Liver (tissue), 9 donors: Measurements from ENCODE around the gene EFCC1. TPM values are rescaled to one million over a fixed set of nuclear protein-coding genes. Genes with fewer than 3 reads are reported as not detected.

Source experiments
- DNase-seq: peaks from one replicate; pipeline ENCODE4 v3.0.0-alpha.2; 2017; ENCODE audit warnings: low spot score
- H3K27ac ChIP-seq, 2 donors: one replicate each; pipeline ENCODE4 v1.7.0; 2013; ENCODE audit warnings: inconsistent platforms in 2 of 2, low read length in 2 of 2, control low read depth in 1 of 2, low read depth in 1 of 2, mild to moderate bottlenecking in 1 of 2
- H3K27me3 ChIP-seq, 4 donors: one replicate each; pipeline versions ENCODE4 v1.6.1 to v1.7.0; 2013; ENCODE audit warnings: low read length in 3 of 4, inconsistent platforms in 1 of 4, mild to moderate bottlenecking in 1 of 4, moderate library complexity in 1 of 4; ENCODE audit not compliant: control insufficient read depth in 4 of 4, insufficient read depth in 4 of 4
- H3K36me3 ChIP-seq, 4 donors: one replicate each; pipeline versions ENCODE4 v1.6.1 to v1.7.0; 2013; ENCODE audit warnings: low read length in 3 of 4, mild to moderate bottlenecking in 3 of 4, low read depth in 1 of 4, moderate library complexity in 1 of 4; ENCODE audit not compliant: control insufficient read depth in 4 of 4, insufficient read depth in 3 of 4
- H3K4me1 ChIP-seq, 4 donors: one replicate each; pipeline versions ENCODE4 v1.6.1 to v1.7.0; 2013; ENCODE audit warnings: low read length in 3 of 4, mild to moderate bottlenecking in 3 of 4, moderate library complexity in 1 of 4; ENCODE audit not compliant: control insufficient read depth in 4 of 4, insufficient read depth in 4 of 4
- H3K4me3 ChIP-seq, 3 donors: one replicate each; pipeline versions ENCODE4 v1.6.1 to v1.7.0; 2013; ENCODE audit warnings: low read length in 3 of 3, control low read depth in 1 of 3, low read depth in 1 of 3, mild to moderate bottlenecking in 1 of 3
- H3K9ac ChIP-seq, 2 donors: one replicate each; pipeline ENCODE4 v1.7.0; 2013; ENCODE audit warnings: low read length in 2 of 2, mild to moderate bottlenecking in 2 of 2, moderate library complexity in 2 of 2, control low read depth in 1 of 2, low read depth in 1 of 2
- H3K9me3 ChIP-seq, 4 donors: one replicate each; pipeline versions ENCODE4 v1.6.1 to v1.7.0; 2013; ENCODE audit warnings: low read length in 3 of 4; ENCODE audit not compliant: control insufficient read depth in 4 of 4
- ATF3 ChIP-seq: IDR thresholded peaks from 2 replicates; pipeline ENCODE4 v1.6.1; 2016; ENCODE audit warnings: antibody characterized with exemption
- CTCF ChIP-seq: fragments of 150-350 bp; IDR thresholded peaks from 2 replicates; pipeline ENCODE4 v1.5.1; 2017; ENCODE audit warnings: improper control_type of control experiment, low read depth, low read length; ENCODE audit not compliant: missing input control
- EGR1 ChIP-seq, 2 donors: IDR thresholded peaks; 2 replicates each; pipeline ENCODE4 v1.6.1; 2016 to 2018; ENCODE audit warnings: antibody characterized with exemption in 2 of 2, low read depth in 2 of 2
- FOXA1 ChIP-seq: IDR thresholded peaks from 2 replicates; pipeline ENCODE4 v1.6.1; 2016; ENCODE audit warnings: antibody characterized with exemption
- FOXA2 ChIP-seq: IDR thresholded peaks from 2 replicates; pipeline ENCODE4 v1.6.1; 2016; ENCODE audit warnings: antibody characterized with exemption
- GABPA ChIP-seq, 2 donors: IDR thresholded peaks in 1 of 2; conservative IDR thresholded peaks in 1 of 2; 2 replicates each; pipeline ENCODE4 v1.6.1; 2016; ENCODE audit warnings: antibody characterized with exemption in 2 of 2, mild to moderate bottlenecking in 1 of 2, moderate library complexity in 1 of 2
- HNF4A ChIP-seq, 2 donors: conservative IDR thresholded peaks; 2 replicates each; pipeline ENCODE4 v1.6.1; 2016; ENCODE audit warnings: antibody characterized with exemption in 2 of 2, mild to moderate bottlenecking in 2 of 2
- HNF4G ChIP-seq: IDR thresholded peaks from 2 replicates; pipeline ENCODE4 v1.6.1; 2016; ENCODE audit warnings: antibody characterized with exemption
- JUND ChIP-seq, 2 donors: IDR thresholded peaks; 2 replicates each; pipeline ENCODE4 v1.6.1; 2016; ENCODE audit warnings: antibody characterized with exemption in 2 of 2
- NR2F2 ChIP-seq: IDR thresholded peaks from 2 replicates; pipeline ENCODE4 v1.6.1; 2016; ENCODE audit warnings: antibody characterized with exemption
- RAD21 ChIP-seq, 2 donors: IDR thresholded peaks; 2 replicates each; pipeline ENCODE4 v1.6.1; 2016; ENCODE audit warnings: antibody characterized with exemption in 2 of 2, mild to moderate bottlenecking in 2 of 2
- RXRA ChIP-seq, 2 donors: IDR thresholded peaks; 2 replicates each; pipeline ENCODE4 v1.6.1; 2017 to 2018; ENCODE audit warnings: antibody characterized with exemption in 2 of 2, mild to moderate bottlenecking in 1 of 2
- SP1 ChIP-seq: IDR thresholded peaks from 2 replicates; pipeline ENCODE4 v1.6.1; 2018; ENCODE audit warnings: antibody characterized with exemption, mild to moderate bottlenecking
- TAF1 ChIP-seq: conservative IDR thresholded peaks from 2 replicates; pipeline ENCODE4 v1.6.1; 2016; ENCODE audit warnings: antibody characterized with exemption, mild to moderate bottlenecking
- YY1 ChIP-seq: IDR thresholded peaks from 2 replicates; pipeline ENCODE4 v1.6.1; 2016; ENCODE audit warnings: antibody characterized with exemption, mild to moderate bottlenecking
- ZBTB33 ChIP-seq: IDR thresholded peaks from 2 replicates; pipeline ENCODE4 v1.6.1; 2016; ENCODE audit warnings: antibody characterized with exemption
- WGBS: extraction: QIAGEN DNeasy Blood & Tissue Kit; methylation state at CpG from one replicate; pipeline ENCODE4 v1.1.7; 2013; 5-methylcytosine and 5-hydroxymethylcytosine counted together
- polyA plus RNA-seq, 2 donors: library from polyadenylated mRNA; stranded (reverse) in 1 of 2; unstranded in 1 of 2; fragments of 200-250 nt in 1 of 2; fragments of >200 nt in 1 of 2; fragmentation: Nextera tagmentation in 1 of 2; extraction: Ambion mirVana in 1 of 2; gene quantifications; one replicate each; pipeline versions ENCODE4 v1.2.1 to v1.2.3, GENCODE V29; 2013 to 2015
- total RNA-seq, 2 donors: library from RNA; depleted of rRNA; stranded (reverse); fragments of >200 nt; gene quantifications; one replicate each; pipeline ENCODE4 v1.2.3, GENCODE V29; 2014
- TF ChIP-seq, protein P1 (sequence below): IDR thresholded peaks from 2 replicates; pipeline ENCODE4 v1.6.1; 2016; ENCODE audit warnings: antibody characterized with exemption
- TF ChIP-seq, protein P2 (sequence below): IDR thresholded peaks from 2 replicates; pipeline ENCODE4 v1.6.1; 2016; ENCODE audit warnings: antibody characterized with exemption, mild to moderate bottlenecking
- donor health status: healthy.
- donor health status: healthy.
- donor health status: healthy.
- donor health status: healthy.
- donor health status: healthy.

EFCC1 gene
- total and polyA plus RNA-seq, 4 donors = 0.08 to 1.0 (median 0.24) TPM

GRCh38 chr3:129016720-129017483, 15.8 kb downstream of the EFCC1 start:
- Histone ChIP-seq H3K27me3 (no peaks in the 10 kb centered on the region), H3K36me3 (no peaks in the 10 kb centered on the region), H3K9me3 (no peaks in the 10 kb centered on the region), H3K4me1 (peaks cover 0 to 4% (median 0%) of the 10 kb centered on the region in 4 donors), H3K27ac (peak overlapping the region; percentile 7 to 58), H3K9ac (no peak overlapping the region), H3K4me3 (no peak overlapping the region)
- DNase-seq = no peak
- 81% methylated on average over 14 of the region's 14 CpGs for WGBS
- TF ChIP-seq FOXA1 (no peak), CTCF (no peak), ATF3 (no peak), EGR1 (IDR thresholded peaks at IDR 0.05; ENCODE audit: low read depth in 2 of 2) (no peak)

- Histone ChIP-seq H3K4me1 (peaks cover 0 to 4% (median 0%) of the 10 kb centered on the region in 4 donors), H3K4me3 (no peak overlapping the region), H3K27ac (no peak overlapping the region), H3K36me3 (no peaks in the 10 kb centered on the region), H3K9ac (no peak overlapping the region), H3K27me3 (no peaks in the 10 kb centered on the region), H3K9me3 (no peaks in the 10 kb centered on the region)
- no peak for TF ChIP-seq FOXA2
- TF ChIP-seq, protein P1, sequence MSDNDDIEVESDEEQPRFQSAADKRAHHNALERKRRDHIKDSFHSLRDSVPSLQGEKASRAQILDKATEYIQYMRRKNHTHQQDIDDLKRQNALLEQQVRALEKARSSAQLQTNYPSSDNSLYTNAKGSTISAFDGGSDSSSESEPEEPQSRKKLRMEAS = no peak
- no peak for TF ChIP-seq FOXA1
- no peak for TF ChIP-seq HNF4A (conservative IDR thresholded peaks at IDR 0.05)
- TF ChIP-seq SP1 = no peak
- no peak for TF ChIP-seq TAF1
- TF ChIP-seq GABPA (IDR thresholded peaks at IDR 0.05 in 1 of 2, conservative IDR thresholded peaks at IDR 0.05 in 1 of 2) = no peak
- no peak for TF ChIP-seq ZBTB33
- TF ChIP-seq YY1 = no peak
- no peak for TF ChIP-seq JUND (IDR thresholded peaks at IDR 0.05)
- no peak for TF ChIP-seq HNF4G
- TF ChIP-seq RXRA (IDR thresholded peaks at IDR 0.05) = no peak
- TF ChIP-seq CTCF = no peak
- TF ChIP-seq, protein P2, sequence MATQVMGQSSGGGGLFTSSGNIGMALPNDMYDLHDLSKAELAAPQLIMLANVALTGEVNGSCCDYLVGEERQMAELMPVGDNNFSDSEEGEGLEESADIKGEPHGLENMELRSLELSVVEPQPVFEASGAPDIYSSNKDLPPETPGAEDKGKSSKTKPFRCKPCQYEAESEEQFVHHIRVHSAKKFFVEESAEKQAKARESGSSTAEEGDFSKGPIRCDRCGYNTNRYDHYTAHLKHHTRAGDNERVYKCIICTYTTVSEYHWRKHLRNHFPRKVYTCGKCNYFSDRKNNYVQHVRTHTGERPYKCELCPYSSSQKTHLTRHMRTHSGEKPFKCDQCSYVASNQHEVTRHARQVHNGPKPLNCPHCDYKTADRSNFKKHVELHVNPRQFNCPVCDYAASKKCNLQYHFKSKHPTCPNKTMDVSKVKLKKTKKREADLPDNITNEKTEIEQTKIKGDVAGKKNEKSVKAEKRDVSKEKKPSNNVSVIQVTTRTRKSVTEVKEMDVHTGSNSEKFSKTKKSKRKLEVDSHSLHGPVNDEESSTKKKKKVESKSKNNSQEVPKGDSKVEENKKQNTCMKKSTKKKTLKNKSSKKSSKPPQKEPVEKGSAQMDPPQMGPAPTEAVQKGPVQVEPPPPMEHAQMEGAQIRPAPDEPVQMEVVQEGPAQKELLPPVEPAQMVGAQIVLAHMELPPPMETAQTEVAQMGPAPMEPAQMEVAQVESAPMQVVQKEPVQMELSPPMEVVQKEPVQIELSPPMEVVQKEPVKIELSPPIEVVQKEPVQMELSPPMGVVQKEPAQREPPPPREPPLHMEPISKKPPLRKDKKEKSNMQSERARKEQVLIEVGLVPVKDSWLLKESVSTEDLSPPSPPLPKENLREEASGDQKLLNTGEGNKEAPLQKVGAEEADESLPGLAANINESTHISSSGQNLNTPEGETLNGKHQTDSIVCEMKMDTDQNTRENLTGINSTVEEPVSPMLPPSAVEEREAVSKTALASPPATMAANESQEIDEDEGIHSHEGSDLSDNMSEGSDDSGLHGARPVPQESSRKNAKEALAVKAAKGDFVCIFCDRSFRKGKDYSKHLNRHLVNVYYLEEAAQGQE = no peak
- TF ChIP-seq NR2F2 = no peak
- no peak for TF ChIP-seq ATF3
- no peak for TF ChIP-seq RAD21 (IDR thresholded peaks at IDR 0.05)
- WGBS = 68% methylated on average over 7 of the region's 7 CpGs
- no peak for DNase-seq
These were observed 16.4 kb downstream of the EFCC1 start for GRCh38 chr3:129017484-129017899.
